ENCODE results near the gene TOX2.
"Not testable (repeated sequence)": the region's sequence is repeated elsewhere in the genome, so short reads cannot be mapped to it uniquely, and the experiment has no call there.

Gene TOX2

DNA sequence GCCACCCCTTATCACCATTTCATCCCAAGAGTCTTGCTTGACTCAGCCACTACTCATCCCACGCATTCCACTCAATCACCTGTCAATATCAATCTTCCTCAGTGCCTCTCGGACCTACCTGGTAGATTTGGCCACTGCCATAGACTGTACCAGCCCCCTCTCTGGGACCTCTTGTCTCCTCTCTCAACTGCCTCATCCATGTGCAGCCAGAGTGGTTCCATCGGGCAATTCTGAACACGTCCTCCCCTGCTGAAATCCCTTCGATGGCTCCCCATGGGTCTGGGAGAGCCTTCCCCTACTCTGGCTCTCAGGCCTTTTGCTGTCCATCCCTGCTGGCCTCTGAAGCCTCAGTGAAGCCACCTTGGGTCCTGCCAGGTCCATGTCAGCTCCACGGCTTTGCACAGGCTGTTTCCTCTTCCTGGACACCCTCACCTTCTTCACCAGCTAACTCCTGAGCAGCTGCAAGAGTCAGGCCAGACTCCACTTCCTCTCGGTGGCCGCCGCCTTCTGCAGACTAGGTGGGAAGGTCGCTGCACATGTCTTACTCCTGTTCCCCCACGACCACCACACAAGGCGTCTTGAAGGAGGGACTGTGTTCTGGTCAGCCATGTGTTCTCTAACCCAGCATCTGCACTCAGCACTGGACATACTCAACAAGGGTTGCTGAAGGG is 120.4 kb downstream of the TOX2 start:
- no peak for FAIRE-seq
- DNase-seq (ENCODE audit: insufficient read length), result no peak

DNA sequence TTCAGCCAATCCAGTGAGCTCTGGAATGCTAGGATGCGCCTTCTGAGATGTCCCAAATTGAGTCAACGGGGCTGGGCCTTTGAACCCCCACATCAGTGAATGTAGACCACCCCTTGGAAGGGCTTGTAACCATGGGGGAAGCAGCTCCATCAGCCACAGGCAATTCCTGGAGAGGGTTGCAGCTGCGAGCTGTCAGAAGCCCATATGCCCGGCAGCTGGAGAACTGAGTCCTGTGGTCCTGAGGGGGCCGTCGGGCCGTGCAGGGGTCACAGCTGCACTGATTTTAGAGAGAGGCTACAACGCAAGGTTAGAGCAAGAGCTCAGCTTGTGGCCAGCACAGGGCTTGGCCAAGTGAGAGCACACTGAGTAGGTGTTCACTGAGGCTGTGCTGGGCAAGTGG is 121.3 kb downstream of the TOX2 start:
- DNase-seq (ENCODE audit: insufficient read length), result no peak
- TF ChIP-seq POLR2A (IDR thresholded peaks at IDR 0.05; ENCODE audit: low read depth, low read length) (no peak), POLR2AphosphoS5 (IDR thresholded peaks at IDR 0.05; ENCODE audit: low read depth, low read length) (no peak), TAF1 (IDR thresholded peaks at IDR 0.05; ENCODE audit: borderline replicate concordance, low read depth, low read length) (no peak)
- FAIRE-seq, result no peak

More for the DNA sequence above, 120.4 kb downstream of the TOX2 start:
- no peak for TF ChIP-seq POLR2A (IDR thresholded peaks at IDR 0.05; ENCODE audit: low read depth, low read length)
- no peak for TF ChIP-seq TAF1 (IDR thresholded peaks at IDR 0.05; ENCODE audit: borderline replicate concordance, low read depth, low read length)
- no peak for TF ChIP-seq POLR2AphosphoS5 (IDR thresholded peaks at IDR 0.05; ENCODE audit: low read depth, low read length)

DNA sequence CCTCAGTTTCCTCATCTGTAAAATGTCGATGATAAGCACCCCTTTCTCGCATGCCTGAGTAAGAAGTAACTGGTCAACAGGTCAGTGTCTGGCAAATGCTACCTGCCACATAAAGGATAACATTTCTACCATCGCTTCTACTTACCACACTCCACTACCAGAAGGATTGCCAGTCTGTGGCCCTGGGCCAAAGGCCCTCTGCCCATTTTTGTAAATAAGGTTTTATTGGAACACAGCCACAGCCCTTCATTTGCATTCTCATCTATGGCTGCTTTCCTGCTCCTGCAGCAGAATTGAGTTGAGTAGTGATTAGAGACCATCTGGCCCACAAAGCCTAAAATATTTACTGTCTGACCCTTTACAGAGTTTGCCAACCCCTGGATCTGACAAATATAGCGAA is 121.8 kb downstream of the TOX2 start:
- TF ChIP-seq POLR2AphosphoS5 (IDR thresholded peaks at IDR 0.05; ENCODE audit: low read depth, low read length), result no peak
- TF ChIP-seq TAF1 (IDR thresholded peaks at IDR 0.05; ENCODE audit: borderline replicate concordance, low read depth, low read length), result no peak
- TF ChIP-seq POLR2A (IDR thresholded peaks at IDR 0.05; ENCODE audit: low read depth, low read length), result no peak
- DNase-seq (ENCODE audit: insufficient read length) (no peak), FAIRE-seq (no peak)

DNA sequence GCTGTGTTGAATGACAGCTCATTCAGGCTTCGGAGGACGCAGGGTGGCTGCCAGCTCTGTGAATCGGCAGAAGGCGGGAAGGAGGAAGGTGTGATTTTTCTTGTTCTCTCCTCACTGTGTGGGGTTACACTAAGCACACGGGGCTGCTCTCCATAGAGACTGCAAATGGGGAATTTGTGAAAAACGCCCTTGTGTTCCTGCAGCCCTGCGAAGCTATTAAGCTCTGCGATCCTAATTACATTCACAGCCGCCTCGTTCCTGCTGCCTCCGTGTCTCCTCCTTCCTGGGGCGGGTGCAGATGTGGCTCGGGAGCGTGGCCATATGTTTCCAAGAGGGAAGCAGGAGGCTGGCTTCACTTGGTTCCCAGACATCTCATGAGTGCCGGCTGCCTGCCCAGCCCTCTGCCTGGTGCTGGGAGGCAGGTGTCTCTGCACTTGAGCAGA is 124.0 kb downstream of the TOX2 start:
- no peak for DNase-seq (ENCODE audit: insufficient read length)
- TF ChIP-seq POLR2AphosphoS5 (IDR thresholded peaks at IDR 0.05; ENCODE audit: low read depth, low read length) (no peak), TAF1 (IDR thresholded peaks at IDR 0.05; ENCODE audit: borderline replicate concordance, low read depth, low read length) (no peak), POLR2A (IDR thresholded peaks at IDR 0.05; ENCODE audit: low read depth, low read length) (no peak)
- no peak for FAIRE-seq

GRCh38 chr20:44039147-44039546 is 124.5 kb downstream of the TOX2 start:
- FAIRE-seq (no peak), DNase-seq (ENCODE audit: insufficient read length) (no peak)
- TF ChIP-seq POLR2AphosphoS5 (IDR thresholded peaks at IDR 0.05; ENCODE audit: low read depth, low read length) (no peak), TAF1 (IDR thresholded peaks at IDR 0.05; ENCODE audit: borderline replicate concordance, low read depth, low read length) (no peak), POLR2A (IDR thresholded peaks at IDR 0.05; ENCODE audit: low read depth, low read length) (no peak)

DNA sequence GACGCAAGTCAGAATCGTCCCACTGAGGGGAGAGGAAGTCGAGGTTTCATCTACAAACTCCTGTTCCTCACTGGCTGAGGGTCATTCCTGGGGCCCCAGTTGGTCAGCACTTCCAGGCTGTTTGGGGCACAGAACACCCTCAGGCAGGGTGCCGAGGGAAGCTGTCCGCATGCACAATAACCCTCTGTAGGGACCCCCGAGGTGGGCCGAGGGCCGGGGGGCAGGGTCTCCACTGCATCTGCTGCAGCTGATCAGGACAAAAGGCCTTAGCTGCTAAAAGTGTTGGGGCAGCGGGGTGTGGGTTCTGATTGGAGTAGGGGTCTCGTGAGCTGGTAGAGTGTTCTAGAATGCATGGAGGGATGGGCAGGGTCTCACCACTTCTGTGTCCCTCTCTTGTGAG is 125.1 kb downstream of the TOX2 start:
- FAIRE-seq, result no peak
- TF ChIP-seq POLR2AphosphoS5 (IDR thresholded peaks at IDR 0.05; ENCODE audit: low read depth, low read length) (no peak), TAF1 (IDR thresholded peaks at IDR 0.05; ENCODE audit: borderline replicate concordance, low read depth, low read length) (no peak), POLR2A (IDR thresholded peaks at IDR 0.05; ENCODE audit: low read depth, low read length) (no peak)
- no peak for DNase-seq (ENCODE audit: insufficient read length)

- no peak for DNase-seq (ENCODE audit: insufficient read length)
- peak; percentile 30 for FAIRE-seq
- TF ChIP-seq POLR2A (IDR thresholded peaks at IDR 0.05; ENCODE audit: low read depth, low read length), result no peak
- TF ChIP-seq POLR2AphosphoS5 (IDR thresholded peaks at IDR 0.05; ENCODE audit: low read depth, low read length), result no peak
- TF ChIP-seq TAF1 (IDR thresholded peaks at IDR 0.05; ENCODE audit: borderline replicate concordance, low read depth, low read length), result no peak
Observed at GRCh38 chr20:44040202-44040915, 125.7 kb downstream of the TOX2 start.

GRCh38 chr20:44041001-44041400 is 126.3 kb downstream of the TOX2 start:
- no peak for FAIRE-seq
- no peak for TF ChIP-seq POLR2AphosphoS5 (IDR thresholded peaks at IDR 0.05; ENCODE audit: low read depth, low read length)
- TF ChIP-seq POLR2A (IDR thresholded peaks at IDR 0.05; ENCODE audit: low read depth, low read length), result no peak
- no peak for TF ChIP-seq TAF1 (IDR thresholded peaks at IDR 0.05; ENCODE audit: borderline replicate concordance, low read depth, low read length)
- no peak for DNase-seq (ENCODE audit: insufficient read length)

DNA sequence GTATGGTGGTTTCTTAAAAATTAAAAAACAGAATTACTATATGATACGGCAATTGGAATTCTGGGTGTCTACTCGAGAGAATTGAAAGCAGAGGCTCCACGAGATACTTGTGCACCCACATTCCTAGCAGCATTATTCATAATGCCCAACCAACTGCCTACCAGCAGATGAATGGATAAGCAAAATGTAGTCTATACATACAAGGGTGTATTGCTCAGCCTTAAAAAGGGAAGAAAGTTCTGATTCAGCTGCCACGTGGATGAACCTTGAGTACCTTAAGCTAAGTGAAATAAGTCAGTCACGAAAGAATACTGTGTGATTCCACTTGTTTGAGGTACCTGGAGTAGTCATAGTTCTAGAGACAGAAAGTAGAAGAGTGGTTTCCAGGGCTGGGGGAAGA is 130.1 kb downstream of the TOX2 start:
- DNase-seq (ENCODE audit: insufficient read length), result not testable (repeated sequence)
- FAIRE-seq, result peak; percentile 70

- FAIRE-seq (no peak), DNase-seq (ENCODE audit: insufficient read length) (no peak)
- no peak for TF ChIP-seq POLR2A (IDR thresholded peaks at IDR 0.05; ENCODE audit: low read depth, low read length)
- TF ChIP-seq POLR2AphosphoS5 (IDR thresholded peaks at IDR 0.05; ENCODE audit: low read depth, low read length), result no peak
- TF ChIP-seq TAF1 (IDR thresholded peaks at IDR 0.05; ENCODE audit: borderline replicate concordance, low read depth, low read length), result no peak
Observed at GRCh38 chr20:44050327-44050726, 135.7 kb downstream of the TOX2 start.

GRCh38 chr20:44050925-44051660 is 136.4 kb downstream of the TOX2 start:
- DNase-seq (ENCODE audit: insufficient read length) (no peak), FAIRE-seq (no peak)
- TF ChIP-seq TAF1 (IDR thresholded peaks at IDR 0.05; ENCODE audit: borderline replicate concordance, low read depth, low read length) (no peak), POLR2A (IDR thresholded peaks at IDR 0.05; ENCODE audit: low read depth, low read length) (no peak), POLR2AphosphoS5 (IDR thresholded peaks at IDR 0.05; ENCODE audit: low read depth, low read length) (no peak)

- no peak for TF ChIP-seq TAF1 (IDR thresholded peaks at IDR 0.05; ENCODE audit: borderline replicate concordance, low read depth, low read length)
- no peak for TF ChIP-seq POLR2AphosphoS5 (IDR thresholded peaks at IDR 0.05; ENCODE audit: low read depth, low read length)
- TF ChIP-seq POLR2A (IDR thresholded peaks at IDR 0.05; ENCODE audit: low read depth, low read length), result no peak
- no peak for DNase-seq (ENCODE audit: insufficient read length)
- no peak for FAIRE-seq
Observed at GRCh38 chr20:44051661-44052000, 137.0 kb downstream of the TOX2 start.

Measured in GM12892 (cell line).